ENCODE results near the gene LUZP1.

LUZP1 gene

GRCh38 chr1:23150742-23151141 is 17.9 kb downstream of the LUZP1 start:
- DNase-seq, result no peak

GRCh38 chr1:23150125-23150524 is 18.5 kb downstream of the LUZP1 start:
- DNase-seq, result no peak

GRCh38 chr1:23149114-23149513 is 19.5 kb downstream of the LUZP1 start:
- DNase-seq, result no peak

- no peak for DNase-seq
These were observed 20.6 kb downstream of the LUZP1 start for GRCh38 chr1:23148084-23148483.

GRCh38 chr1:23140940-23141596 is 27.6 kb downstream of the LUZP1 start:
- DNase-seq, result no peak

- no peak for DNase-seq
These were observed 33.4 kb downstream of the LUZP1 start for GRCh38 chr1:23135268-23135667.

- DNase-seq, result no peak
These were observed 34.6 kb downstream of the LUZP1 start for GRCh38 chr1:23134055-23134454.

- no peak for DNase-seq
These were observed 35.1 kb downstream of the LUZP1 start for GRCh38 chr1:23133587-23133986.

GRCh38 chr1:23132033-23132432 is 36.6 kb downstream of the LUZP1 start:
- no peak for DNase-seq

GRCh38 chr1:23129846-23130245 is 38.8 kb downstream of the LUZP1 start:
- no peak for DNase-seq

- no peak for DNase-seq
These were observed 41.9 kb downstream of the LUZP1 start for GRCh38 chr1:23126801-23127200.

GRCh38 chr1:23126200-23126599 is 42.5 kb downstream of the LUZP1 start:
- DNase-seq, result no peak

- DNase-seq, result no peak
These were observed 43.2 kb downstream of the LUZP1 start for GRCh38 chr1:23125489-23125888.

- no peak for DNase-seq
These were observed 44.2 kb downstream of the LUZP1 start for GRCh38 chr1:23124259-23125026.

GRCh38 chr1:23123528-23123927 is 45.1 kb downstream of the LUZP1 start:
- no peak for DNase-seq

- no peak for DNase-seq
These were observed 45.9 kb downstream of the LUZP1 start for GRCh38 chr1:23122796-23123195.

- no peak for DNase-seq
These were observed 46.5 kb downstream of the LUZP1 start for GRCh38 chr1:23122023-23122748.

GRCh38 chr1:23120383-23120782 is 48.3 kb downstream of the LUZP1 start:
- DNase-seq, result no peak

GRCh38 chr1:23118957-23119792 is 49.5 kb downstream of the LUZP1 start:
- DNase-seq, result no peak

GRCh38 chr1:23118407-23118806 is 50.2 kb downstream of the LUZP1 start:
- DNase-seq, result no peak

GRCh38 chr1:23116921-23117699 is 51.5 kb downstream of the LUZP1 start:
- no peak for DNase-seq

- DNase-seq, result no peak
These were observed 52.3 kb downstream of the LUZP1 start for GRCh38 chr1:23116216-23116836.
